ENCODE measurements around the gene THSD8. TPM values are rescaled to one million over a fixed set of nuclear protein-coding genes. Genes with fewer than 3 reads are reported as not detected.
"Not testable (repeated sequence)": the region's sequence is repeated elsewhere in the genome, so short reads cannot be mapped to it uniquely, and the experiment has no call there.

THSD8 gene
- polyA plus RNA-seq, 1 donor: 3.8 TPM

DNA sequence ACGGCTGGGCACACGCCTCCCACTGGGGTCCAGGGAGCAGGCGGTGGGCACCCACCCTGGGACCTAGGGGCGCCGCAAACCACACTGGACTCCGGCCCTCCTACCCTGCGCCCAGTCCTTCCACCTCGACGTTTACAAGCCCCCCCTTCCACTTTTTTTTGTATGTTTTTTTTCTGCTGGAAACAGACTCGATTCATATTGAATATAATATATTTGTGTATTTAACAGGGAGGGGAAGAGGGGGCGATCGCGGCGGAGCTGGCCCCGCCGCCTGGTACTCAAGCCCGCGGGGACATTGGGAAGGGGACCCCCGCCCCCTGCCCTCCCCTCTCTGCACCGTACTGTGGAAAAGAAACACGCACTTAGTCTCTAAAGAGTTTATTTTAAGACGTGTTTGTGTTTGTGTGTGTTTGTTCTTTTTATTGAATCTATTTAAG is 9.0 kb upstream of the THSD8 start:
- whole genome bisulfite sequencing (ENCODE audit: insufficient coverage, low lambda C conversion rate): no CpG with 5 or more reads among the region's 22 CpGs
- no peaks in the 10 kb centered on the region for H3K9me3 ChIP-seq (ENCODE audit: control insufficient read depth, low read depth, low read length)
- no peak for DNase-seq
- peaks cover 50% of the 10 kb centered on the region for H3K4me1 ChIP-seq (ENCODE audit: control insufficient read depth, insufficient read depth, low read length)
- H3K27me3 ChIP-seq (ENCODE audit: control insufficient read depth, insufficient read depth, low read length): no peaks in the 10 kb centered on the region
- H3K4me3 ChIP-seq (ENCODE audit: low read length): peak overlapping the region; percentile 94
- peaks cover 6% of the 10 kb centered on the region for H3K36me3 ChIP-seq (ENCODE audit: control insufficient read depth, insufficient read depth, low read length)
- peak overlapping the region; percentile 99 for H3K27ac ChIP-seq (ENCODE audit: low read length)

DNA sequence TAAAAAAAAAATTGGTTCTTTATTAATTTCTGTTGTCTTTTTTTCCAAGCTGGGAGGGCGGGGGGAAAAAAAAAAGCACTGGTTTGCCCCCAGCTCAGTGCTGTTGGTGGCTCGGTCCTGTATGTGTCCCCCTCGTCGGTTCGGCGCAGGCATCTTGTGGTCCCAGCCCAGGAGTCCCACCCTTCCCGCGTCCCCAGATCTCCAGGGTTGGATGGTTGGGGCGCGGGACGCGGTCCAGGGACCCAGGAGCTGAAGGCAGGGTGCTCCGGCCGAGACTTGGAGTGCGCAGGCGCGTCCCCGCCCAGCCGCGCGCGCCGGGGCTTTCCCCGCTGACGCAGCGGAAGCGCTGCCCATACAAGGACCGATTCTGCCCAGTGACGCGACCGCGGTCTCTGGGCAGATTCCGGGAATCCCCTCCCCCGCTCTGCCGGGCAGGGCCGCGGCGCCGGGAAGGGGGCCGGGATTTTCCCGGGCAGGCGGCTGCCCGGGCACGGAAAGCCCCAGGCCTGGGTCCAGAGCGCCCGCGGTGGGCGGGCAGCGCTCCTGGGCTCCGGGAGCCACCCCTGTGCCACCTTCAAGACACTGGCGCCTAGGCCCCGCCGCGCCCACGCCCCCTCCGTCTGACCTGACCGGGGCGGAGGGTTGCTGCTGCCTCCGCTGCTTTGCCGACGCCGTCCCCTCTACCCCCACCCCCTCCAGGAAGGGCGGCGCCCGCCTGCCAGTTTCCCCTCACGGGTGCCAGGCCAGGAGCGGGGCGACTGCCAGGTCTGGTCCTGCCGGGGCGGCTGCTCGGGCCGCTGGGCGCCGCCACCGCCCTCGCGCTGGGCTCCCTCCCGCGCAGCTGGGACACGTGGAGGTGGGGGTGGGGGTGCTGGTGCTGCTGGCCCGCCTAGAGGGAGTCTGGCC is 8.3 kb upstream of the THSD8 start:
- Histone ChIP-seq H3K9me3 (ENCODE audit: control insufficient read depth, low read depth, low read length) (no peaks in the 10 kb centered on the region), H3K36me3 (ENCODE audit: control insufficient read depth, insufficient read depth, low read length) (peaks cover 6% of the 10 kb centered on the region), H3K4me3 (ENCODE audit: low read length) (peak overlapping the region; percentile 94), H3K27ac (ENCODE audit: low read length) (peak overlapping the region; percentile 99), H3K27me3 (ENCODE audit: control insufficient read depth, insufficient read depth, low read length) (no peaks in the 10 kb centered on the region), H3K4me1 (ENCODE audit: control insufficient read depth, insufficient read depth, low read length) (peaks cover 43% of the 10 kb centered on the region)
- no CpG with 5 or more reads among the region's 81 CpGs for WGBS (ENCODE audit: insufficient coverage, low lambda C conversion rate)
- peak; percentile 98 for DNase-seq

- peak in 1 of 2 donors; percentile 42 for DNase-seq
- H3K9me3 ChIP-seq (ENCODE audit: control insufficient read depth, low read depth, low read length): no peaks in the 10 kb centered on the region
- WGBS (ENCODE audit: insufficient coverage, low lambda C conversion rate): no CpG with 5 or more reads among the region's 7 CpGs
- peak overlapping the region; percentile 94 for H3K4me3 ChIP-seq (ENCODE audit: low read length)
- H3K36me3 ChIP-seq (ENCODE audit: control insufficient read depth, insufficient read depth, low read length): peaks cover 13% of the 10 kb centered on the region
- peak overlapping the region; percentile 99 for H3K27ac ChIP-seq (ENCODE audit: low read length)
- H3K4me1 ChIP-seq (ENCODE audit: control insufficient read depth, insufficient read depth, low read length): peaks cover 36% of the 10 kb centered on the region
- H3K27me3 ChIP-seq (ENCODE audit: control insufficient read depth, insufficient read depth, low read length): no peaks in the 10 kb centered on the region
These were observed 7.5 kb upstream of the THSD8 start for GRCh38 chr19:12794196-12794941.

DNA sequence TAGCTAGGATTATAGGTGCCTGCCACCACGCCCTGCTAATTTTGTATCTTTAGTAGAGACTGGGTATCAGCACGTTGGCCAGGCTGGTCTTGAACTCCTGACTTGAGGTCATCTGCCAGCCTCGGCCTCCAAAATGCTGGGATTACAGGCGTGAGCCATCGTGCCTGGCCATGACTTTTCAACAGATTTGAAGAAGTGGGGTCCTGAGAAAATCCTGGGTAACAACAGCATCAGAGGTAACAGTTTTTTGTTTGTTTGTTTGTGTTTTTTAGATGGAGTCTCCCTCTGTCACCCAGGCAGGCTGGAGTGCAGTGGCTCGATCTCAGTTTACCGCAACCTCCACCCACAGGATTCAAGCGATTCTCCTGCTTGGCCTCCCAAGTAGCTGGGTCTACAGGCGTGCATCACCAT is 6.9 kb upstream of the THSD8 start:
- peaks cover 19% of the 10 kb centered on the region for H3K36me3 ChIP-seq (ENCODE audit: control insufficient read depth, insufficient read depth, low read length)
- H3K4me1 ChIP-seq (ENCODE audit: control insufficient read depth, insufficient read depth, low read length): peaks cover 42% of the 10 kb centered on the region
- H3K9me3 ChIP-seq (ENCODE audit: control insufficient read depth, low read depth, low read length): no peaks in the 10 kb centered on the region
- DNase-seq: no peak
- H3K4me3 ChIP-seq (ENCODE audit: low read length): no peak overlapping the region
- WGBS (ENCODE audit: insufficient coverage, low lambda C conversion rate): no CpG with 5 or more reads among the region's 9 CpGs
- no peaks in the 10 kb centered on the region for H3K27me3 ChIP-seq (ENCODE audit: control insufficient read depth, insufficient read depth, low read length)
- H3K27ac ChIP-seq (ENCODE audit: low read length): peak overlapping the region; percentile 99

DNA sequence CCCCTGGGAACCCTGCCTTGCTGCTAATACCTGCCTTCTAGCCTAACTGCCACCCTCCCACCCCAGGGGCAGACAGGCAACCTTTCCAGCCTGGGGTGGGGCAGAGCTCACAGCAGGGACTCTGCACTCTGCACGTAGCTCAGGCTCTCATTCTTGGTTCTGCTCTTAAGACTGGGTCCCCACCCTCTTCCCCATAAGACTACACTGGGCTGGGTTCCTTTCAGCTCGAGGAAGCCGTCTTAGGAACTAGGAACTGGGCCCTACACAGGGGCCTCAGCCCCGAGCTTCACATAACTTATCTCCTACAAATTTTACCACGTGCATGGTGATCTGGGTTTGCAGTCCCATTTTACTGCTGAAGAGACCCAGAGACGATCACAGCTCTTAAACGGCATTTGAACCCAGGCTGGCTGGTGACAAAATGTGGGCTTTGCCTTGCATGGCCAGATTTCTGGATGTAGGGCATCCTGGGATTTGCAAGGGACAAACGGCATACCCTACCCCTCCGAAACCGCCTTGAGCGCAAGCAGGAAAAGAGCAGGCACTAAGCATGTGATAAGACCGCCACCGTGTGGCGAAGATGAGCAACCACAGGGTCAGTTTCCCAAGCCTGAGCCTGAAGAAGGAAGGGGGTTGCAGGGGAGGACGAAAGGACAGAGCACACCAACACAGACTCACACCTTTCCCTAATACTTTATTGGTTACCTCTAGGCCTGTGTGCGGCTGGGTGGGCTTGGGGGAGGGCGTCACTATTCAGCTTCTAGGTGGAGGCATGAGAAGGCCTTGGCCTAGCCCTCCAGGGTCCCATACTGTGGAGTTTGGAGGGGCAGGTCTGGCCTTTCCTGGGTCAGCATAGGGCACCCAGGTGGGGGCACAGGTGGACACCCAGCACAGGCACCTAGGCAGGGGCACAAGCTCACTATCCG is 5.5 kb upstream of the THSD8 start:
- no CpG with 5 or more reads among the region's 18 CpGs for WGBS (ENCODE audit: insufficient coverage, low lambda C conversion rate)
- H3K36me3 ChIP-seq (ENCODE audit: control insufficient read depth, insufficient read depth, low read length): peaks cover 24% of the 10 kb centered on the region
- peak overlapping the region; percentile 96 for H3K27ac ChIP-seq (ENCODE audit: low read length)
- H3K4me3 ChIP-seq (ENCODE audit: low read length): peak overlapping the region; percentile 32
- peak; percentile 96 to 98 for DNase-seq
- H3K9me3 ChIP-seq (ENCODE audit: control insufficient read depth, low read depth, low read length): peaks cover 2% of the 10 kb centered on the region
- H3K4me1 ChIP-seq (ENCODE audit: control insufficient read depth, insufficient read depth, low read length): peaks cover 42% of the 10 kb centered on the region
- no peaks in the 10 kb centered on the region for H3K27me3 ChIP-seq (ENCODE audit: control insufficient read depth, insufficient read depth, low read length)

- Histone ChIP-seq H3K4me1 (ENCODE audit: control insufficient read depth, insufficient read depth, low read length) (peaks cover 45% of the 10 kb centered on the region), H3K4me3 (ENCODE audit: low read length) (no peak overlapping the region), H3K9me3 (ENCODE audit: control insufficient read depth, low read depth, low read length) (peaks cover 4% of the 10 kb centered on the region), H3K27ac (ENCODE audit: low read length) (no peak overlapping the region), H3K36me3 (ENCODE audit: control insufficient read depth, insufficient read depth, low read length) (peaks cover 24% of the 10 kb centered on the region), H3K27me3 (ENCODE audit: control insufficient read depth, insufficient read depth, low read length) (no peaks in the 10 kb centered on the region)
- no peak for DNase-seq
- no CpG with 5 or more reads among the region's 6 CpGs for WGBS (ENCODE audit: insufficient coverage, low lambda C conversion rate)
These were observed 4.7 kb upstream of the THSD8 start for GRCh38 chr19:12797141-12797587.

DNA sequence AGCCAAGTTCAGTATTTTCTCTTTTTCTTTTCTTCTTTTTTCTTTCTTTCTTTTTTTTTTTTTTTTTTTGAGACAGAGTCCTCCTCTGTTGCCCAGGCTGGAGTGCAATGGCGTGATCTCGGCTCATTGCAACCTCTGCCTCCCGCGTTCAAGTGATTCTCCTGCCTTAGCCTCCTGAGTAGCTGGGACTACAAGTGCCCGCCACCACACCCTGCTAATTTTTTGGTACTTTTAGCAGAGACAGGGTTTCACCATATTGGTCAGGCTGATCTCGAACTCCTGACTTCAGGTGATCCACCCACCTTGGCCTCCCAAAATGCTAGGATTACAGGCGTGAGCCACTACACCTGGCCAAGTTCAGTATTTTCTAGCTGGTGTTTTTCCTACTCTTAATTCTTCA is 4.3 kb upstream of the THSD8 start:
- not testable (repeated sequence) for H3K4me3 ChIP-seq (ENCODE audit: low read length); H3K27me3 ChIP-seq (ENCODE audit: control insufficient read depth, insufficient read depth, low read length); DNase-seq; H3K9me3 ChIP-seq (ENCODE audit: control insufficient read depth, low read depth, low read length); H3K27ac ChIP-seq (ENCODE audit: low read length)
- Histone ChIP-seq H3K4me1 (ENCODE audit: control insufficient read depth, insufficient read depth, low read length) (peaks cover 49% of the 10 kb centered on the region), H3K36me3 (ENCODE audit: control insufficient read depth, insufficient read depth, low read length) (peaks cover 24% of the 10 kb centered on the region)
- WGBS (ENCODE audit: insufficient coverage, low lambda C conversion rate): 100% methylated on average over 1 of the region's 7 CpGs

DNA sequence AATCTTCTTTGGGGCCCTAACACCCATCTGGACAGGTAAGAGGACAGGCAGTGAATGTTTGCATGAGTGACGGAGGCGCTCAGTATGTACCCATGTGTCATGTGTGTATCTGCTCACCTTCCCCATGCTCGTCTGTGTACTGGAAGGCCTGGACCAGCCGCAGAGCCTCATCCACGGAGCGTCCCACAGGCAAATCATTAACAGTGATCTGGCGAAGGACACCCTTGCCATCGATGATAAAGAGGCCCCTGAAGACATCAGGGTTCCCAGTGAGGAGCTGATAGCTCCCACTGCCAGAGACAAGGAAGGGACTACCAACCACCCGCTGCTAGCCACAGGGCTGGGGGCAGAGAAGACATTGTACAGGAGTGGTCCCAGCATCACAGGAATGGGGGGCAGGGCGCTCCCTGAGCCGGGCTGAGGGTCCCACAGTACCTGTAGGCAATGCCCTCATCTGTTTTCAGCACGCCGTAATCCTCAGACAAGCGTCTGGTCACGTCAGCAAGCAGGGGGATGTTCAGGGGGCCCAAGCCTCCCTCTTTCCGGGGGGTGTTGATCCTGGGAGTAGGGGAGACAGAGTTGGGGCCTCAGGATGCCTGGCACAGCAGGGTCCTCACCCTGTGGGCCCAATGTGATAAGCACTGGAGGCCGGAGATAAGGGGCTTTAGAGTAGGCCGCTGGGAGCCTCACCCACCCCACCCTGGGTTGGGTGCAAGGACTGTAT is 2.0 kb upstream of the THSD8 start:
- peaks cover 7% of the 10 kb centered on the region for H3K9me3 ChIP-seq (ENCODE audit: control insufficient read depth, low read depth, low read length)
- H3K36me3 ChIP-seq (ENCODE audit: control insufficient read depth, insufficient read depth, low read length): peaks cover 24% of the 10 kb centered on the region
- H3K27ac ChIP-seq (ENCODE audit: low read length): no peak overlapping the region
- WGBS (ENCODE audit: insufficient coverage, low lambda C conversion rate): no CpG with 5 or more reads among the region's 18 CpGs
- H3K27me3 ChIP-seq (ENCODE audit: control insufficient read depth, insufficient read depth, low read length): no peaks in the 10 kb centered on the region
- H3K4me1 ChIP-seq (ENCODE audit: control insufficient read depth, insufficient read depth, low read length): peaks cover 40% of the 10 kb centered on the region
- DNase-seq: peak in 1 of 2 donors; percentile 41
- peak overlapping the region; percentile 100 for H3K4me3 ChIP-seq (ENCODE audit: low read length)

GRCh38 chr19:12800466-12800770 is 1.5 kb upstream of the THSD8 start:
- DNase-seq: no peak
- peaks cover 24% of the 10 kb centered on the region for H3K36me3 ChIP-seq (ENCODE audit: control insufficient read depth, insufficient read depth, low read length)
- H3K4me3 ChIP-seq (ENCODE audit: low read length): peak overlapping the region; percentile 100
- H3K9me3 ChIP-seq (ENCODE audit: control insufficient read depth, low read depth, low read length): peaks cover 7% of the 10 kb centered on the region
- H3K4me1 ChIP-seq (ENCODE audit: control insufficient read depth, insufficient read depth, low read length): peaks cover 37% of the 10 kb centered on the region
- H3K27me3 ChIP-seq (ENCODE audit: control insufficient read depth, insufficient read depth, low read length): no peaks in the 10 kb centered on the region
- no peak overlapping the region for H3K27ac ChIP-seq (ENCODE audit: low read length)
- WGBS (ENCODE audit: insufficient coverage, low lambda C conversion rate): no CpG with 5 or more reads among the region's 1 CpG
